Fibroblast of mammary gland (primary cell): ENCODE results near the gene TMEM219.

ENCODE experiments used
- DNase-seq: peaks from one replicate; pipeline ENCODE4 v3.0.0-alpha.2; 2010; ENCODE audit warnings: low read depth
- H3K4me3 ChIP-seq: 2 replicates; pipeline ENCODE4 v1.5.1; 2011; ENCODE audit warnings: low read depth, mild to moderate bottlenecking, low read length, moderate library complexity; ENCODE audit not compliant: control insufficient read depth
- TF ChIP-seq, protein P1 (sequence below): conservative IDR thresholded peaks from 2 replicates; pipeline ENCODE4 v1.5.1; 2011; ENCODE audit warnings: low read depth, low read length, inconsistent platforms; ENCODE audit not compliant: control insufficient read depth, insufficient read depth

The TMEM219 gene

DNA sequence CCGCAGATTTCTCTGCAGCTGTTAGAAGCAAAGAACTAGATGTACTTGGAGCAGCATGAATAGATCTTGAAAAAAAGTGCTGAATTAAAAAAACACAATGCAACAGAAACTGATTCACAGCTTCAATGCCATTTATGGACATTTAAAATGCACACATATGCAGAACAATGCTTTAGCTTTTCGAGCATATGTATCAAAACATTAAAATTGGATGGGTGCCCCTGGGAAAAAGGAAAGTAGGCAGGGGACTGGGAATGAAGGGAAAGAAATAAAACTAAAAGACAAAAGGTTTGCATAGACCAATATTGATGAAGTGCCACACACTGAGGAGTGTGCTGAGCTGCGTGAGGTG, 40.9 kb upstream of the TMEM219 start:
- no peak for DNase-seq
- TF ChIP-seq, protein P1, sequence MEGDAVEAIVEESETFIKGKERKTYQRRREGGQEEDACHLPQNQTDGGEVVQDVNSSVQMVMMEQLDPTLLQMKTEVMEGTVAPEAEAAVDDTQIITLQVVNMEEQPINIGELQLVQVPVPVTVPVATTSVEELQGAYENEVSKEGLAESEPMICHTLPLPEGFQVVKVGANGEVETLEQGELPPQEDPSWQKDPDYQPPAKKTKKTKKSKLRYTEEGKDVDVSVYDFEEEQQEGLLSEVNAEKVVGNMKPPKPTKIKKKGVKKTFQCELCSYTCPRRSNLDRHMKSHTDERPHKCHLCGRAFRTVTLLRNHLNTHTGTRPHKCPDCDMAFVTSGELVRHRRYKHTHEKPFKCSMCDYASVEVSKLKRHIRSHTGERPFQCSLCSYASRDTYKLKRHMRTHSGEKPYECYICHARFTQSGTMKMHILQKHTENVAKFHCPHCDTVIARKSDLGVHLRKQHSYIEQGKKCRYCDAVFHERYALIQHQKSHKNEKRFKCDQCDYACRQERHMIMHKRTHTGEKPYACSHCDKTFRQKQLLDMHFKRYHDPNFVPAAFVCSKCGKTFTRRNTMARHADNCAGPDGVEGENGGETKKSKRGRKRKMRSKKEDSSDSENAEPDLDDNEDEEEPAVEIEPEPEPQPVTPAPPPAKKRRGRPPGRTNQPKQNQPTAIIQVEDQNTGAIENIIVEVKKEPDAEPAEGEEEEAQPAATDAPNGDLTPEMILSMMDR: no peak
- H3K4me3 ChIP-seq: no peak overlapping the region

DNA sequence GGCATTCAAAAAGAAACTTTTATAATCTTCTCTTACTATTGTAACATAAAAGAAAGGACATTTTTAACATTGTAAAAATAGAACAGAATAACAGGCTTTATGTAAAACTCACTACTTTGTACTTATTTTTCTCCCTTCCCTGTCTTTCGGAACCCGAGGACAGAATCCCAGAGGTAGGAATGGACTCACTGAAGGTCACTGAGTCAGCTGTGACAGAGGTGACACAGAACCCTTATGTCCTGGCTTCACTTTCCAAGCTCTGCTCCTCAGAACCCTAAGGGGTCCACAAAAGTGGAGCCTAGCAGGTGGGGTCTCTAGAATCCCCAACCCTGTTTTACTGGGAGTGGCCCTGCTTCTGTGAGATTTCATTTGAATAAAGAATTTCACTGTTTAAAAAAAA, 39.6 kb upstream of the TMEM219 start:
- TF ChIP-seq, protein P1: no peak
- no peak overlapping the region for H3K4me3 ChIP-seq
- DNase-seq: no peak

DNA sequence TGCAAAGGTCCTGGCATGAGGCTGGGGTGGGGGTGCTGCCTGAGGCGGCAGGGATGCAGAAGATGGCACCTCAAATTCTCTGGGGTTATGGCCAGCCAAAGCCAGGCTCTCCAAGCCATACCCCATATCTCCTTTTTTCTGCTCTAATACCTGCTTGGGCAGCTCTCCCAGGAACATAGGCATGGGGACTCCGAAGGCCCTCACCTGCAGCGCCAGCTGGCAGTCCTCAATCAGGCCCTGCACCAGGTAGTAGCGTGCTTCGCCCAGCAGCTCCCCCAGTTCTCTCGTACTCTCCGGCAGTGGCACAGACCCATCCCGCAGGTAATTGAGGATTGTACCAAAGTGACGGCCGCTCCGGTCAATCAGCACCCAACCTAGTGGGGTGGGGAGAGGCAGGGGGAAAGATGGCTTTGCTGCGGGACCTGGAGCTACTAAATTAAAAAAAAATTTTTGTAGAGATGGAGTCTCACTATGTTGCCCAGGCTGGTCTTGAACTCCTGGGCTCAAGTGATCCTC, 38.8 kb upstream of the TMEM219 start:
- DNase-seq: no peak
- TF ChIP-seq, protein P1: no peak
- H3K4me3 ChIP-seq: no peak overlapping the region

DNA sequence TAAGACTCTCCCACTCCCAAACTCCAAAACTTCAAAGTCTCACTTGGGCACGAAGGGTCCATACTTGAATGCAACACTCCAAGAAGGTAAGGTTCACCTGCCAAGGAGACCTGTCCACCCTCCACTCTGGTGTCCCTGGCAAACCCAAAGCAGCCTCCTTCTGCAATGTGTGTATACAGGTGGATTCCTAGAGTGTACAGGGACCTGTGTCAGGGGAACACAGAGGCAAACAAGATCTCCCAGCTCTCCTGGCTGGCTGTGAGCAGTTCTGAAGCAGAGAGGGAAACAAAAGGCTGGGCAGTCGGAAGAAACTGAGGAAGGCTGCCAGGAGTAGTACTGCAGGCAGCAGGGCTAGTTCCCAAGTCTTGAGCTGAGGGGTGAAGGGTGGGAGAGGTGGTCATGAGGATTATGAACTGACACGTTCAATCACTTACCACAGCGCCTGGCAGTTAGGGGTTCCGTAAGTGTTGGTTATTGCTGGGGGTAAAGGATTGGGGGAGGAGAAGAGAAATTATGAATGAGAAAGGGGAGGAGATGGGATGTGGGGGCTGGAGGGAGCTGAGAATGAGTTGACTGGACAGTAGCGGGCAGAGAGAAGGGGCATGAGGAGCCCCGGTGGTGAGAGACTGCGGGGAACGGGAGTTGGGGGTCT, 36.6 kb upstream of the TMEM219 start:
- no peak for DNase-seq
- TF ChIP-seq, protein P1: no peak
- H3K4me3 ChIP-seq: peak overlapping the region; percentile 83

DNA sequence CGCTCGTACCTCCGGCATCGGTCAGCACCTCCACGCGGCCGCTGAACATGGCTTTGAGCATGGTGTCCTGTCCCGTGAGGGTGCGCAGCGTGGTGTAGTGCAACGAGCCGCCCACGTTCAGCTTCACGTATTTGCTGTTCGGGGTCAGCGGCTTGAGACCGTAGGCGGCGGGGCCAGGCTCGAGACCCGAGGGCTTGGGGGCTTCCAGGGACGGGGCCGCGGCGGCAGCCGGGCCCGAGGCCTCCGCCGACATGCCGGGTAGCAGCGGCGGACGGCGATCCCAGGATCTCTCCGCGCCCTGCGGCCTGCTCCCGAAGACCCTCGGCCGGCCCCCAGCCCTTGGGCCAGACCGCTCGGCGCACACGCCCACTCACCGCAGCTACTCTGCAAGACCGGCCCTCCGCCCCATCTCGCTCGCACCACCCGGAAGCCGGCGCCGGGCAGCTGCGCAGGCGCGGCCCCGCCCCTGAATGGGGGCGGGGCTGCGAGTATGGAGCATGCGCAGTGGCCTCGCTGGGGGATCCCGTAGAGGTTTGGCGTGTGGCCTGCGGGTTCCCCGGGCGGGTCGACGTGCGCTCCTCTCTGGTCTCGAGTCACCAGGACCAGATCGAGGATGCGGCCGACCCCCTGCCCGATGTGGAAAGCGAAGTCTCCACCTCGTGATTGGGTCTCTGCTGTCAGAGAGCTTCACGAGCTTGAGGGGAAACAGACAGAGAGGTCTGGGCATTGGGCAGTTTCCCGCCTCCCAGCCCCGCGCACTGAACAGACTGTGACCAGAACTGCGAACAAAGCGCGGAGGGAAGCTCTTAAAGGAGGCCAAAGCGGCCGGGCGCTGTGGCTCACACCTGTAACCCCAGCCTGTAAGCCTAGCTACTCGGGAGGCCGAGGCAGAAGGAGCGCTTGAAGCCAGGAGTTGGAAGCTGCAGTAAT, 35.8 kb upstream of the TMEM219 start, which contains the start of gene KCTD13:
TSS of gene KCTD13 (minus strand) at position 446 of the 930 bp plus-strand sequence. CDS start at position 253, 193 bp downstream.
- peak within 1 kb of the TSS; percentile 83 for H3K4me3 ChIP-seq
- DNase-seq: peak; percentile 76
- TF ChIP-seq, protein P1: no peak

DNA sequence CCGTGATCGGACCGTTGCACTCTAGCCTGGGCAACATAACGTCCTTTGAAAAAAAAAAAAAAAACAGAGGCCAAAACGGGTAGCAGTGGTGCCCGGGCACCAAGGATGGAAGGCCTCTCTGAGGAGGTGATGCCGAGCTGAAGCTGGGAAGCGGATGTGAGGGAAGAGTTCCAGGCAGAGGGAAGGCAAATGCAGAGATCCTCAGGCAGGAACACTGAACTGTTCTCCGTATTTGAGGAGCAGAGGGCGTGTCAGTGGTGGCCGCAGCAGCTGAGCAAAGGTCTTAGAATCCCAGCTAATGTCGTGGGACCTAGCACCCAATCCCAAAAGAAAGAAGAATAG, 35.2 kb upstream of the TMEM219 start:
- TF ChIP-seq, protein P1: no peak
- H3K4me3 ChIP-seq: peak overlapping the region; percentile 83

More for the DNA sequence above, 35.2 kb upstream of the TMEM219 start:
- DNase-seq: peak; percentile 44
